GM12878 (cell line): Measurements from ENCODE around the gene BUB1B. TPM values are rescaled to one million over a fixed set of nuclear protein-coding genes. Genes with fewer than 3 reads are reported as not detected.

Experiments
- ATAC-seq: fragments of 200-7000 bp; cut with Tn5 transposase; 3 replicates; pipeline ENCODE4 v1.9.1; 2020; ENCODE audit warnings: mild to moderate bottlenecking, moderate library complexity
- BruUV-seq: library from RNA; stranded (reverse); fragments of 400-500 nt; replicated peaks from 2 replicates; lab custom pipeline; 2021; lab: Mats Ljungman, UMichigan
- CTCF ChIA-PET: fragments of 300-600 bp; sonication (Branson Sonifier 250); formaldehyde crosslinking; extraction: SDS; loops from one replicate; lab custom pipeline; 2021; ENCODE audit warnings: inconsistent platforms; lab: Yijun Ruan, JAX
- POLR2A ChIA-PET: fragments of 350-600 bp; formaldehyde crosslinking; extraction: SDS; loops from one replicate; lab custom pipeline; 2021; ENCODE audit warnings: inconsistent platforms; lab: Charles Lee
- RAD21 ChIA-PET: fragments of 300-600 bp; sonication (Branson Sonifier 250); formaldehyde crosslinking; loops from one replicate; lab custom pipeline; 2023; ENCODE audit warnings: antibody characterized with exemption; ENCODE audit not compliant: unreplicated experiment; lab: Charles Lee
- SMC1A ChIA-PET: fragments of 300-600 bp; sonication (Branson Sonifier 250); formaldehyde crosslinking; loops from one replicate; lab custom pipeline; 2023; ENCODE audit not compliant: unreplicated experiment, uncharacterized antibody; lab: Charles Lee
- DNase-seq: peaks from one replicate; pipeline ENCODE4 v3.0.0-alpha.2; 2011; ENCODE audit warnings: low read depth, low spot score
- FAIRE-seq: peaks from 3 replicates; lab custom pipeline; 2011; peaks lifted over from hg19 to GRCh38; lab: Jason Lieb, UNC
- H2AFZ ChIP-seq: 2 replicates; pipeline ENCODE4 v1.6.0; 2011; ENCODE audit warnings: low read depth, low read length, control low read depth; ENCODE audit not compliant: control insufficient read depth
- H3K27ac ChIP-seq: 2 replicates; pipeline ENCODE4 v1.5.1; 2011; ENCODE audit warnings: control low read depth; ENCODE audit not compliant: control insufficient read depth, insufficient read depth
- H3K27me3 ChIP-seq, 2 experiments: replicated peaks in 1 of 2; 2 replicates each; pipeline versions ENCODE4 v1.6.0 to v1.6.1; 2011; ENCODE audit warnings: low read length in 1 of 2; ENCODE audit not compliant: control insufficient read depth in 2 of 2, insufficient read depth in 2 of 2
- H3K36me3 ChIP-seq, 2 experiments: 2 replicates each; pipeline ENCODE4 v1.5.1; 2011; ENCODE audit warnings: low read length in 1 of 2; ENCODE audit not compliant: control insufficient read depth in 2 of 2, insufficient read depth in 2 of 2
- H3K4me1 ChIP-seq: 2 replicates; pipeline ENCODE4 v1.6.1; 2011; ENCODE audit warnings: mild to moderate bottlenecking, low read length, moderate library complexity, mixed read lengths; ENCODE audit not compliant: control insufficient read depth, insufficient read depth
- H3K4me2 ChIP-seq: 2 replicates; pipeline ENCODE4 v1.6.0; 2011; ENCODE audit warnings: control low read depth; ENCODE audit not compliant: control insufficient read depth, insufficient read depth
- H3K4me3 ChIP-seq: fragments of 200-600 bp; sonication (generic); 2 replicates; pipeline ENCODE4 v1.5.1; 2016
- H3K79me2 ChIP-seq: 2 replicates; pipeline ENCODE4 v1.6.0; 2011; ENCODE audit warnings: low read length; ENCODE audit not compliant: control insufficient read depth, insufficient read depth
- H3K9ac ChIP-seq: 2 replicates; pipeline ENCODE4 v1.8.0; 2011; ENCODE audit warnings: low read length, control low read depth, mixed read lengths; ENCODE audit not compliant: control insufficient read depth, insufficient read depth
- H3K9me3 ChIP-seq: replicated peaks from 3 replicates; pipeline ENCODE4 v1.5.1; 2011; ENCODE audit warnings: mild to moderate bottlenecking, low read length; ENCODE audit not compliant: control insufficient read depth, insufficient read depth
- H4K20me1 ChIP-seq: 2 replicates; pipeline ENCODE4 v1.6.0; 2011; ENCODE audit not compliant: control insufficient read depth, insufficient read depth
- BHLHE40 ChIP-seq, 2 experiments: fragments of 450-650 bp in 1 of 2; IDR thresholded peaks; 2 replicates each; pipeline ENCODE4 v1.6.1; 2011 to 2017; ENCODE audit warnings: low read depth in 2 of 2, borderline replicate concordance in 1 of 2, improper control_type of control experiment in 1 of 2, low read length in 1 of 2, mild to moderate bottlenecking in 1 of 2
- CEBPB ChIP-seq, 2 experiments: fragments of 150-350 bp in 1 of 2; IDR thresholded peaks; 2 replicates each; pipeline ENCODE4 v1.6.1; 2012 to 2014; ENCODE audit warnings: low read depth in 2 of 2, low read length in 2 of 2, borderline replicate concordance in 1 of 2, inconsistent platforms in 1 of 2
- EP300 ChIP-seq, 2 experiments: fragments of 150-350 bp in 1 of 2; IDR thresholded peaks; 2 replicates each; pipeline ENCODE4 v1.6.1; 2011 to 2012; ENCODE audit warnings: low read depth in 2 of 2, low read length in 2 of 2, borderline replicate concordance in 1 of 2, improper control_type of control experiment in 1 of 2, inconsistent platforms in 1 of 2; ENCODE audit not compliant: control insufficient read depth in 1 of 2
- NFYA ChIP-seq: IDR thresholded peaks from 2 replicates; pipeline ENCODE4 v1.6.1; 2011; ENCODE audit warnings: low read depth, mild to moderate bottlenecking, low read length, improper control_type of control experiment, borderline replicate concordance
- NR2C1 ChIP-seq: fragments of 450-650 bp; IDR thresholded peaks from 2 replicates; pipeline ENCODE4 v1.6.1; 2017; ENCODE audit warnings: antibody characterized with exemption, mild to moderate bottlenecking, moderate library complexity
- POLR2AphosphoS5 ChIP-seq: IDR thresholded peaks from 2 replicates; pipeline ENCODE4 v1.6.1; 2011; ENCODE audit warnings: mild to moderate bottlenecking, low read length, inconsistent platforms
- RAD21 ChIP-seq: IDR thresholded peaks from 2 replicates; pipeline ENCODE4 v1.6.1; 2011; ENCODE audit warnings: mild to moderate bottlenecking, low read depth, low read length, moderate library complexity; ENCODE audit not compliant: insufficient read depth
- SKIL ChIP-seq: fragments of 450-650 bp; IDR thresholded peaks from 2 replicates; pipeline ENCODE4 v1.6.1; 2017; ENCODE audit warnings: mild to moderate bottlenecking, low read depth, inconsistent platforms; ENCODE audit not compliant: poor library complexity, severe bottlenecking
- SREBF1 ChIP-seq: IDR thresholded peaks from 2 replicates; pipeline ENCODE4 v1.6.1; 2012; ENCODE audit warnings: mild to moderate bottlenecking, low read length
- TCF3 ChIP-seq: IDR thresholded peaks from 2 replicates; pipeline ENCODE4 v1.6.1; 2012; ENCODE audit warnings: low read depth, mild to moderate bottlenecking, low read length, borderline replicate concordance; ENCODE audit not compliant: insufficient read depth
- ZBED1 ChIP-seq: IDR thresholded peaks from 2 replicates; pipeline ENCODE4 v1.6.1; 2016; ENCODE audit warnings: borderline replicate concordance
- ZNF24 ChIP-seq: fragments of 450-650 bp; IDR thresholded peaks from 2 replicates; pipeline ENCODE4 v1.6.1; 2017; ENCODE audit warnings: antibody characterized with exemption, mild to moderate bottlenecking
- WGBS: methylation state at CpG from one replicate; pipeline ENCODE4 v1.1.6; 2016; ENCODE audit warnings: low lambda C conversion rate; ENCODE audit not compliant: insufficient replicate concordance, insufficient coverage; ENCODE audit errors: missing lambda C conversion rate; 5-methylcytosine and 5-hydroxymethylcytosine counted together
- in situ Hi-C: fragments of 300-500 bp; cut with MboI; formaldehyde crosslinking; loops from 9 replicates; pipeline ENCODE4 v1.14.3; 2018; ENCODE audit warnings: mixed read lengths
- intact Hi-C: fragments of 100-400 bp; cut with micrococcal nuclease; formaldehyde crosslinking; loops from one replicate; pipeline ENCODE4 v1.14.2; 2022; ENCODE audit not compliant: unreplicated experiment
- polyA plus RNA-seq, 11 experiments: library from polyadenylated mRNA; depleted of rRNA in 4 of 11; unstranded in 6 of 11; stranded (reverse) in 5 of 11; fragments of >200 nt; fragmentation: Nextera tagmentation in 4 of 11; fragmentation: Illumina TruSeq in 1 of 11; extraction: Ambion mirVana in 4 of 11; extraction: Trizol in 1 of 11; gene quantifications; 1 replicate in 1 of 11; 2 replicates in 10 of 11; pipeline versions ENCODE4 v1.2.1 to v1.2.3, GENCODE V29; 2011 to 2016; ENCODE audit warnings: inconsistent platforms in 2 of 11, missing spikeins in 2 of 11, low read depth in 1 of 11
- total RNA-seq, 4 experiments: library from RNA; depleted of rRNA in 3 of 4; stranded (reverse); fragments of >200 nt in 3 of 4; fragmentation: Illumina TruSeq in 1 of 4; extraction: Trizol in 1 of 4; gene quantifications; 2 replicates each; pipeline versions ENCODE4 v1.2.1 to v1.2.3, GENCODE V29; 2013 to 2021
- TF ChIP-seq, protein P1 (sequence below): IDR thresholded peaks from 2 replicates; pipeline ENCODE4 v1.6.1; 2011; ENCODE audit warnings: borderline replicate concordance, low read depth, mild to moderate bottlenecking, moderate library complexity, mixed read lengths, low read length; ENCODE audit not compliant: insufficient read depth; ENCODE audit errors: extremely low read length
- TF ChIP-seq, protein P2 (sequence below): fragments of 450-650 bp; IDR thresholded peaks from 2 replicates; pipeline ENCODE4 v1.6.1; 2018; ENCODE audit warnings: borderline replicate concordance, mild to moderate bottlenecking; ENCODE audit not compliant: partially characterized antibody

BUB1B gene
- total and polyA plus RNA-seq, 10 of the 15 experiments (the other 5 are each of a cell fraction or from before 2014, with no cell fraction given) = 29.1 to 98.6 (median 77.3) TPM

DNA sequence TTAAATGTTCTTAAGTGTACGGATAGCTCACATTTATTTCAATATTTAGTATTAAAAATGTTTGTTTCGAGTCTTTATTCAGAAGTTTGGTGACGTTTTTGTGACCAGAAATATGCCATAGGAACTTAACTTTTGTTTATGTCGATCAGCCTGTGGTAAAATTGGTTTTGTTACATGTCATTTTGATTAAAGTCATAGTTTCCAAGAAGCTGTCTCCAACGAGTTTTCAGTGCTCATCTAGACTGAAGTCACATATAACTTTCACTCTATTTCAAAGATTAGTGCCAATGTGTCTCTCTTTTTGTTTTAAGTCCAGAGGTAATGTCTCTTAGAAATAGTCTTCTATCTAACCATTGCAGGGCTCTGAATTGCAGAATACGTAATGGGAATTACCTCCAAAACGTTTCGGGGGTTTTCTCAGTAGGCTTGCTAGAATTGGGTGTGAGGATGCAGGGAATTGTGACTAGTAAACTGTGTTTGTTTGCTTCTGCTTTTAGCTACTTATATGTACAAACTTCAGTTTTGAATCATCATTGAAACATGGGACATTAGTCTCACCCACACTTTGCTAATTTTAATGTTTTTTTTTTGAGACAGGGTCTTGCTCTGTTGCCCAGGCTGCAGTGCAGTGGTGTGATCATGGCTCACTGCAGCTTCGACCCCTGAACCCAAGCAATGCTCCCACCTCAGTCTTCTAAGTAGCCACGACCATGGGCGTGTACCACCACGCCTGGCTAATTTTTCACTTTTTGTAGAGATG, 3.0 kb downstream of the BUB1B start:
- SMC1A ChIA-PET = interaction anchor here (0.9 to 12.3 kb wide), 12 partner anchors 7 to 127 kb away, joined by 3 to 227 read pairs (median 4); partner anchors contain the start of gene BMF
- POLR2A ChIA-PET = interaction anchor here (0.9 to 4.5 kb wide), 10 partner anchors 10 to 123 kb away, joined by 3 to 22 read pairs (median 5); no protein-coding TSS in a partner anchor
- in situ Hi-C loops = no loop called here
- 0 out of 4 replicates have a peak, but pooled peaks have one; percentile 10 to 35 for TF ChIP-seq EP300 (IDR thresholded peaks at IDR 0.05; ENCODE audit: borderline replicate concordance in 1 of 2, control insufficient read depth in 1 of 2, low read depth in 2 of 2, low read length in 2 of 2)
- TF ChIP-seq ZBED1 = no peak
- 0 out of 4 replicates have a peak, but pooled peaks of 1 of the 2 experiments have one; percentile 38 for TF ChIP-seq BHLHE40 (IDR thresholded peaks at IDR 0.05; ENCODE audit: borderline replicate concordance in 1 of 2, low read depth in 2 of 2, low read length in 1 of 2)
- no peak for TF ChIP-seq TCF3
- TF ChIP-seq, protein P1, sequence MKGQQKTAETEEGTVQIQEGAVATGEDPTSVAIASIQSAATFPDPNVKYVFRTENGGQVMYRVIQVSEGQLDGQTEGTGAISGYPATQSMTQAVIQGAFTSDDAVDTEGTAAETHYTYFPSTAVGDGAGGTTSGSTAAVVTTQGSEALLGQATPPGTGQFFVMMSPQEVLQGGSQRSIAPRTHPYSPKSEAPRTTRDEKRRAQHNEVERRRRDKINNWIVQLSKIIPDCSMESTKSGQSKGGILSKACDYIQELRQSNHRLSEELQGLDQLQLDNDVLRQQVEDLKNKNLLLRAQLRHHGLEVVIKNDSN = no peak
- TF ChIP-seq RAD21 = no peak
- TF ChIP-seq ZNF24 = no peak
- TF ChIP-seq SKIL = peak; percentile 19
- TF ChIP-seq POLR2AphosphoS5 = no peak
- TF ChIP-seq SREBF1 = no peak
- TF ChIP-seq NR2C1 = no peak
- no peak for TF ChIP-seq NFYA
- TF ChIP-seq, protein P2, sequence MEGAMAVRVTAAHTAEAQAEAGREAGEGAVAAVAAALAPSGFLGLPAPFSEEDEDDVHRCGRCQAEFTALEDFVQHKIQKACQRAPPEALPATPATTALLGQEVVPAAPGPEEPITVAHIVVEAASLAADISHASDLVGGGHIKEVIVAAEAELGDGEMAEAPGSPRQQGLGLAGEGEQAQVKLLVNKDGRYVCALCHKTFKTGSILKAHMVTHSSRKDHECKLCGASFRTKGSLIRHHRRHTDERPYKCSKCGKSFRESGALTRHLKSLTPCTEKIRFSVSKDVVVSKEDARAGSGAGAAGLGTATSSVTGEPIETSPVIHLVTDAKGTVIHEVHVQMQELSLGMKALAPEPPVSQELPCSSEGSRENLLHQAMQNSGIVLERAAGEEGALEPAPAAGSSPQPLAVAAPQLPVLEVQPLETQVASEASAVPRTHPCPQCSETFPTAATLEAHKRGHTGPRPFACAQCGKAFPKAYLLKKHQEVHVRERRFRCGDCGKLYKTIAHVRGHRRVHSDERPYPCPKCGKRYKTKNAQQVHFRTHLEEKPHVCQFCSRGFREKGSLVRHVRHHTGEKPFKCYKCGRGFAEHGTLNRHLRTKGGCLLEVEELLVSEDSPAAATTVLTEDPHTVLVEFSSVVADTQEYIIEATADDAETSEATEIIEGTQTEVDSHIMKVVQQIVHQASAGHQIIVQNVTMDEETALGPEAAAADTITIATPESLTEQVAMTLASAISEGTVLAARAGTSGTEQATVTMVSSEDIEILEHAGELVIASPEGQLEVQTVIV = no peak
- TF ChIP-seq CEBPB (IDR thresholded peaks at IDR 0.05; ENCODE audit: borderline replicate concordance in 1 of 2, low read depth in 2 of 2, low read length in 2 of 2) = peak in 1 of 2 experiments; percentile 38; a peak in 1 of 4 replicates

More for the DNA sequence above, 3.0 kb downstream of the BUB1B start:
- Histone ChIP-seq H2AFZ (peak overlapping the region; percentile 1; the same call in 1 of the 2 replicates), H3K27ac (peak overlapping the region; percentile 64), H3K27me3 (no peaks in the 10 kb centered on the region), H3K4me3 (peak overlapping the region; percentile 91), H3K4me2 (peak overlapping the region; percentile 46), H3K9ac (peak overlapping the region; percentile 68), H4K20me1 (no peaks in the 10 kb centered on the region), H3K9me3 (no peaks in the 10 kb centered on the region), H3K36me3 (peaks cover 0 to 7% of the 10 kb centered on the region in 2 experiments; a peak in 1 of 4 replicates), H3K4me1 (peaks cover 15% of the 10 kb centered on the region; the same call in 1 of the 2 replicates), H3K79me2 (peaks cover 78% of the 10 kb centered on the region)
- FAIRE-seq = no peak
- CTCF ChIA-PET = interaction anchor here (0.7 to 8.8 kb wide), 10 partner anchors 11 to 118 kb away, joined by 3 to 94 read pairs (median 7); partner anchors contain the start of gene BMF
- no peak for DNase-seq
- RAD21 ChIA-PET = interaction anchor here (0.9 to 6.8 kb wide), 13 partner anchors 11 to 128 kb away, joined by 3 to 88 read pairs (median 4); partner anchors contain the start of gene BMF
- intact Hi-C loops = loop anchor here (2.0 kb wide), 1 partner anchor 119 kb away; no protein-coding TSS in a partner anchor
- TSS peak; percentile 16 for BruUV-seq
- ATAC-seq = peak; percentile 27
- 2% methylated on average over 12 of the region's 12 CpGs for WGBS
